Sigmoid colon (tissue), 7 donors: Measurements from ENCODE around the gene ASB2. TPM values are rescaled to one million over a fixed set of nuclear protein-coding genes. Genes with fewer than 3 reads are reported as not detected.
A peak's percentile ranks its signal among the peaks of the same experiment; 100 is the strongest.

Experiments
- DNase-seq: peaks from one replicate; pipeline ENCODE4 v3.0.0-alpha.2; 2019
- H3K27ac ChIP-seq, 4 donors: fragments of 200-600 bp; sonication (generic); one replicate each; pipeline ENCODE4 v1.5.1; 2016 to 2019; ENCODE audit warnings: mild to moderate bottlenecking in 1 of 4
- H3K27me3 ChIP-seq, 3 donors: fragments of 200-600 bp; sonication (generic); one replicate each; pipeline ENCODE4 v1.5.1; 2019; ENCODE audit warnings: mild to moderate bottlenecking in 1 of 3
- H3K36me3 ChIP-seq, 4 donors: fragments of 200-600 bp; sonication (generic); one replicate each; pipeline ENCODE4 v1.5.1; 2016 to 2019
- H3K4me1 ChIP-seq, 4 donors: fragments of 200-600 bp; sonication (generic); one replicate each; pipeline ENCODE4 v1.5.1; 2017 to 2019
- H3K4me3 ChIP-seq, 4 donors: fragments of 200-600 bp; sonication (generic); one replicate each; pipeline ENCODE4 v1.5.1; 2017 to 2019; ENCODE audit warnings: mild to moderate bottlenecking in 2 of 4, moderate library complexity in 1 of 4
- H3K9me3 ChIP-seq, 4 donors: fragments of 200-600 bp in 3 of 4; sonication (generic) in 3 of 4; one replicate each; pipeline versions ENCODE4 v1.5.1 to v1.6.1; 2013 to 2019
- CTCF ChIP-seq, 4 experiments: fragments of 450-650 bp in 3 of 4; fragments of 200-600 bp in 1 of 4; IDR thresholded peaks; one replicate each; pipeline ENCODE4 v1.5.1; 2016 to 2019; ENCODE audit warnings: antibody characterized with exemption in 4 of 4, mild to moderate bottlenecking in 3 of 4, moderate library complexity in 2 of 4
- EP300 ChIP-seq, 4 donors: sonication (generic); formaldehyde crosslinking; IDR thresholded peaks; one replicate each; pipeline ENCODE4 v1.6.1; 2017; ENCODE audit warnings: antibody characterized with exemption in 4 of 4
- POLR2A ChIP-seq, 2 donors: fragments of 450-650 bp; IDR thresholded peaks; one replicate each; pipeline ENCODE4 v1.6.1; 2016; ENCODE audit warnings: antibody characterized with exemption in 2 of 2, mild to moderate bottlenecking in 2 of 2, moderate library complexity in 2 of 2
- POLR2AphosphoS5 ChIP-seq, 4 donors: sonication (generic); formaldehyde crosslinking; IDR thresholded peaks; one replicate each; pipeline ENCODE4 v1.6.1; 2017; ENCODE audit warnings: antibody characterized with exemption in 4 of 4
- WGBS, 2 donors: extraction: QIAGEN DNeasy Blood & Tissue Kit; methylation state at CpG; one replicate each; pipeline ENCODE4 v1.1.7; 2013; 5-methylcytosine and 5-hydroxymethylcytosine counted together
- intact Hi-C: fragments of 100-400 bp; cut with DNase I; formaldehyde crosslinking; loops from one replicate; pipeline ENCODE4 v1.15.1; 2023
- polyA plus RNA-seq, 3 donors: library from polyadenylated mRNA; stranded (reverse); fragments of 200-250 nt; gene quantifications; one replicate each; pipeline ENCODE4 v1.2.3, GENCODE V29; 2013
- total RNA-seq, 4 donors: library from RNA; depleted of rRNA; stranded (reverse); fragments of >200 nt; gene quantifications; one replicate each; pipeline ENCODE4 v1.1.0, GENCODE V29; 2016
- donor health status: healthy with polysubstance abuse.
- donor health status: Bipolar disorder and iron deficiency.
- donor health status: healthy.

ASB2 gene
- total and polyA plus RNA-seq, 7 donors = 1.2 to 178 (median 117) TPM

GRCh38 chr14:93987376-93987775 lies 11.0 kb upstream of the ASB2 start:
- TF ChIP-seq POLR2A (IDR thresholded peaks at IDR 0.05) (no peak), EP300 (IDR thresholded peaks at IDR 0.05) (no peak), POLR2AphosphoS5 (IDR thresholded peaks at IDR 0.05) (no peak), CTCF (IDR thresholded peaks at IDR 0.05) (no peak)
- DNase-seq = no peak
- no peaks in the 10 kb centered on the region for H3K36me3 ChIP-seq
- no peaks in the 10 kb centered on the region for H3K9me3 ChIP-seq
- no peak overlapping the region for H3K4me3 ChIP-seq
- H3K27ac ChIP-seq = peak overlapping the region in 3 of 4 donors; percentile 12 to 62 (median 30)
- intact Hi-C loops = loop anchor here (10.0 kb wide), 1 partner anchor 923 kb away; no protein-coding TSS in a partner anchor
- H3K4me1 ChIP-seq = peaks cover 0 to 48% (median 31%) of the 10 kb centered on the region in 4 donors
- H3K27me3 ChIP-seq = no peaks in the 10 kb centered on the region
- 61 to 83% methylated on average over 12 of the region's 12 CpGs for WGBS, 2 donors

GRCh38 chr14:93986955-93987354 lies 10.6 kb upstream of the ASB2 start:
- no peak for DNase-seq
- no peak for TF ChIP-seq EP300 (IDR thresholded peaks at IDR 0.05)
- no peak for TF ChIP-seq POLR2AphosphoS5 (IDR thresholded peaks at IDR 0.05)
- no peak for TF ChIP-seq POLR2A (IDR thresholded peaks at IDR 0.05)
- TF ChIP-seq CTCF (IDR thresholded peaks at IDR 0.05) = no peak
- H3K4me3 ChIP-seq = no peak overlapping the region
- 83 to 86% methylated on average over 9 of the region's 9 CpGs for WGBS, 2 donors
- no peaks in the 10 kb centered on the region for H3K9me3 ChIP-seq
- no peaks in the 10 kb centered on the region for H3K27me3 ChIP-seq
- H3K27ac ChIP-seq = peak overlapping the region in 3 of 4 donors; percentile 12 to 62 (median 30)
- no peaks in the 10 kb centered on the region for H3K36me3 ChIP-seq
- intact Hi-C loops = loop anchor here (10.0 kb wide), 1 partner anchor 922 kb away; no protein-coding TSS in a partner anchor
- peaks cover 0 to 50% (median 35%) of the 10 kb centered on the region in 4 donors for H3K4me1 ChIP-seq

GRCh38 chr14:93984987-93985410 lies 8.6 kb upstream of the ASB2 start:
- Histone ChIP-seq H3K4me1 (peaks cover 0 to 67% (median 54%) of the 10 kb centered on the region in 4 donors), H3K27ac (peak overlapping the region; percentile 77 to 93 (median 89)), H3K4me3 (no peak overlapping the region), H3K9me3 (no peaks in the 10 kb centered on the region), H3K27me3 (no peaks in the 10 kb centered on the region), H3K36me3 (no peaks in the 10 kb centered on the region)
- intact Hi-C loops = loop anchor here (10.0 kb wide), 1 partner anchor 920 kb away; no protein-coding TSS in a partner anchor
- peak; percentile 80 for DNase-seq
- TF ChIP-seq POLR2A (IDR thresholded peaks at IDR 0.05) = no peak
- TF ChIP-seq POLR2AphosphoS5 (IDR thresholded peaks at IDR 0.05) = peak; percentile 17 to 78 (median 46)
- peak; percentile 62 to 88 (median 78) for TF ChIP-seq CTCF (IDR thresholded peaks at IDR 0.05)
- TF ChIP-seq EP300 (IDR thresholded peaks at IDR 0.05) = peak in 3 of 4 donors; percentile 26 to 76 (median 48)
- WGBS, 2 donors = 19 to 51% methylated on average over 7 of the region's 7 CpGs

GRCh38 chr14:93984070-93984469 lies 7.7 kb upstream of the ASB2 start:
- no peaks in the 10 kb centered on the region for H3K9me3 ChIP-seq
- no peak for DNase-seq
- peaks cover 0 to 68% (median 55%) of the 10 kb centered on the region in 4 donors for H3K4me1 ChIP-seq
- H3K4me3 ChIP-seq = no peak overlapping the region
- 87 to 88% methylated on average over 3 of the region's 3 CpGs for WGBS, 2 donors
- peak overlapping the region; percentile 85 to 93 (median 89) for H3K27ac ChIP-seq
- no peaks in the 10 kb centered on the region for H3K27me3 ChIP-seq
- no peak for TF ChIP-seq EP300 (IDR thresholded peaks at IDR 0.05)
- no peak for TF ChIP-seq POLR2AphosphoS5 (IDR thresholded peaks at IDR 0.05)
- TF ChIP-seq CTCF (IDR thresholded peaks at IDR 0.05) = no peak
- no peak for TF ChIP-seq POLR2A (IDR thresholded peaks at IDR 0.05)
- no peaks in the 10 kb centered on the region for H3K36me3 ChIP-seq
- intact Hi-C loops = loop anchor here (10.0 kb wide), 1 partner anchor 919 kb away; no protein-coding TSS in a partner anchor
